Raji (cell line): ENCODE results near the gene TSPAN5.

Source experiments
- POLR2A ChIP-seq: IDR thresholded peaks from 2 replicates; pipeline ENCODE4 v1.6.1; 2011; ENCODE audit warnings: low read depth, low read length, control low read depth; ENCODE audit not compliant: insufficient read depth

The TSPAN5 gene

DNA sequence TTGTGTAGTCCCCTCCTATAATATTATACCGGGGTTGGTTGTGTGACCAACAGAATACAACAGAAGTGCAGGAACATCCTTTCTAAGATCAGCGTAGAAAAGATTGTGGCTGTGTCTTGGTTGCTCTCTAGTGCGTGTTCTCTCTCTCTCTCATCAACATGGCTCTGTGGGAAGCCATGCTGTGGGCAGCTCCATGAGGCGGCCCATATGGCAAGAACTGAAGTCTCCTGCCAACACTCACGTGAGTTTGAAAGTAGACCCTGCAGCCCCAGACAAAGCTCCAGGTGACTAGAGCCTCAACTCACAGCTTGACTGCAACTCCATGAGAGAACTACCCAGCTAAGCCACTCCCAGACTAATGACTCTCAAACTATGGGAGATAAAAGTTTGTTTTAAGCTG, 118.7 kb downstream of the TSPAN5 start:
- TF ChIP-seq POLR2A = no peak

DNA sequence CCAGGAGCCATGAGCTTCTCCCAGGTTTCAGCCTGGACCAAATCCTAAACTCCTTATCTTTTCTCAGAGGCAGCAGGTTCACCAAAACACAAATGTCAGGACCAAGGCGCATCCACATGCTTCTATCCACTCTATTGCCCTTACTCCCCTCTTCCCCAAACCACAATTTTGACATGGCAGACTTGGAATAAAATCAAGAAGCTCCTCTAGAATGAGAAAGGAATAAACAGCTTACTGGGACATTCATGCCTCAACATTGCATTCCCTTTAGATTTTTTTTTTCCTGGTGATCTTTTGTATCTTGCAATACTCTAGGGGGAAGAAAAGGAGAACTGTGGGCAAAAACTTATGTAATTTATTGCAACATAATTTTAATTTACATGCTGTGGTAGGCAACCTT, 119.1 kb downstream of the TSPAN5 start:
- TF ChIP-seq POLR2A = no peak

DNA sequence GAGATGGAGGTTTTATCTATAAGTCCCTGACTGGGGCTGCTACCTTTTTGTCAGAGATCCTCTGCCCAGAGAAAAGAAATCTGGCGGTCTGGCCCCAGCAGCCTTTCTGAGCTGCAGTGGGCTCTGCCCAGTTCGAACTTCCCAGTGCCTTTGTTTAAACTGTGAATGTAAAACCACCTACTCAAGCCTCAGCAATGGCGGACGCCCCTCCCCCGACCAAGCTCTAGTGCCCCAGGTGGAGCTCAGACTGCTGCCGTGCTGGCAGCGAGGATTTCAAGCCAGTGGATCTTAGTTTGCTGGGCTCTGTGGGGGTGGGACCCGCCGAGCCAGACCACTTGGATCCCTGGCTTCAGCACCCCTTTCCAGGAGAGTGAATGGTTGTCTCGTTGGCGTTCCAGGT, 121.8 kb downstream of the TSPAN5 start:
- no peak for TF ChIP-seq POLR2A

DNA sequence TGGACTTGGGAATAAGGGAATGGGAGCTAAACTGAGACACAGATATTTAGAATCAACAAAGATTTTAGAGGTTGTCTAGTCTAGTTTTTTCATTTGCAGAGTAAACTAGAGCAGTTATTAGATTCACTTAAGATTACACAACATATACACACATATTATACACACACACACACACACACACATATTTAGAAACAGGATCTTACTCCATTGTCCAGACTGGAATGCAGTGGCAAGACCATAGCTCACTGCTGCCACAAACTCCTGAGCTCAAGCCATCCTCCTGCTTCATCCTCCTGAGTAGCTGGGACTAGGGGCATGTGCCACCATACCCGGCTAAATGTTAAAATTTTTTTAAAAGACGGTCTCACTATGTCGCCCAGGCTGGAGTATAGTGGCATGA, 127.8 kb downstream of the TSPAN5 start:
- no peak for TF ChIP-seq POLR2A

DNA sequence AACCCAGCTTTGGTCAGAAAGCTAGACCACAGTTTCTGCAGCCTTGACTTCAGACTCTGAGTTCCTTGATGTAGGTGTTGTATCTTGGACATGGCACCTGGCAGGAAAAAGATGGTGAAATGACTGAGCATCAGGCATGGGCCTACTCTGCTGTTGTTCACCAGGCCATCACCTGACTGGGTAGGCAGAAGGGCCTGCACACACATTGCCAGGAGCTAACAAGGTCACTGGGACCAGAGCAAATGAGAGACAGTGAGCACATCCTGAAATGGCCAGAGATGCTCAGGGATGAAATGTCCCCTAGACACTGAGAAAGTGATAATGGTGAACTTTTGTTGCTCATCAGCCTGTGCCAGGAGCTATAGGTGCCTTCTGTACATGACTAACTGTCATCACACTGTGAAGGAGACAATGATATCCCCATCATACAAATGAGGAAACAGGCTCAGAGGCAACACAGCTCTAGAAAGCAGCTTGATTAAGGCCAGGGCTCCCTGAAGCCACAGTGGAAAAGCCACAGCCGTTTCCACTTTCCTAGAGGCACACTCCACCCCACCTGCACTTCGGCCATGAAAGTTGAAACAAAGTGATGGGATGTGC, 128.3 kb downstream of the TSPAN5 start:
- TF ChIP-seq POLR2A = no peak

DNA sequence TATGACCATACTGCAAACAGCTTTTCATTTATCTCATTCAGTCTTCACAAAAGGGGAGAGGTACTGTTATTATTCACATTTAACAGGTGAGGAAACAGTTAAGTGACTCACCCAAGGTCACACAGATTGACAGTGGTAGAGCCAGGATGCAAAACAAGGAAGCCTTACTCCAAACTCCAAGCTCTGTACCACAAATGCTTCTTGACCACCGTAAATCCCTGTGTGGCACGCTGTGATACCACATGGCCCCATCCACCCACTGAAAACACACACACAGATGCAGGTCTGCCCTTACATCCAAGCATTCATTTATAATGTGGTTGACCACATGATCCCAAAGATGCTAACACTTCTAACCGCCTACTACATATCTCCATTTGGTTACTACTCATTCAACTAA, 129.5 kb downstream of the TSPAN5 start:
- no peak for TF ChIP-seq POLR2A

DNA sequence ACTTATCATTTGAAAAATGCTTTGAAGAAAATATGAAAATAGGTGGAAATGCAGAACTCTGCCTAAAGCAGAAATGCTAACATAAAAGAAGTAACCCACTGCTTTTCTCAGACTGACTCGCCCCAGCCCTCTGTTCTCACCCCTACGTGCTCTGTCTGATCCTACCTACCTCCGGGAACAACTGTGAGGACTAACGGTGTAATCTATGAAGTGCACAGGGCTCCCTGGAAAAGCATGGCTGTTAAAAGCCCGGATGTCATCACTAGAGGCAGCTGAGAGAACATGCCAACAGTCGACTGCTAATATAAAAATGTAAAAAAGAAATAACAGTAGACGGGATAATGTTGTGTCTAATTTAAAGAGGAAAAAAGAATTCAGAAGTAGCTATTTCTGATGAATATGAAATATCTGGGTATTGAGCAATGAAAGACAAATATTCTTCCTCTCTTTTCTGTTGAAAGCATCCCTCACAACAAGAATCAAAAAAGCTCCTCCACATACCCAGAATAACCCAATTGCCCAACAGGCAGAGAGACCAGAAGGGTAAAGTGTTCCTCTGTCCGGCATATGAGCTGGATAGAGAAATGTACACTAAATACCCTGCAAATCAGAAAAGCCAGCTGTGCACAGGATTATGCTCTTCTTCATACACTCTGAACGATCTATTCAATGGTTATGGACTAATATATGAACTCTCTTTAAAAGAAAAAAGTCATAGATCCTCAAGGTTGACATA, 130.7 kb downstream of the TSPAN5 start:
- TF ChIP-seq POLR2A = no peak

DNA sequence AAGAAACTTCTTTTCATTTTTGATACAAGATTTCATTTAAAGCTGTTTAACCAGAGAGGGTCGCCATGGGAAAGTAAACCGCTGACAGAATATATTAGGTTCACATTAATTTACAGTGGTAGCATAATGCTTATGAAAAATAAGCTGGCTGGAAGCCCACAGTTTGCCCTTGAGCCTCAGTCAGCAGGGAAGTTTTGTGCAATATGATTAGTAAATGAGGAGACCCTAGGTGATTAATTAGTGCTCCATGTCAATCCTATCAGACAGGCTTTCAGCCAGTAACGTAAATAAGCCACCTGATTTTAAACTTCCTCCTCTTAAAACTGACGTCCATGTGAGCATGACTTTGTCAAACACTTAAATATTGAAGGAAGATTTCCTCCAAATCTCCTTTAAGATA, 134.2 kb downstream of the TSPAN5 start:
- TF ChIP-seq POLR2A = no peak

DNA sequence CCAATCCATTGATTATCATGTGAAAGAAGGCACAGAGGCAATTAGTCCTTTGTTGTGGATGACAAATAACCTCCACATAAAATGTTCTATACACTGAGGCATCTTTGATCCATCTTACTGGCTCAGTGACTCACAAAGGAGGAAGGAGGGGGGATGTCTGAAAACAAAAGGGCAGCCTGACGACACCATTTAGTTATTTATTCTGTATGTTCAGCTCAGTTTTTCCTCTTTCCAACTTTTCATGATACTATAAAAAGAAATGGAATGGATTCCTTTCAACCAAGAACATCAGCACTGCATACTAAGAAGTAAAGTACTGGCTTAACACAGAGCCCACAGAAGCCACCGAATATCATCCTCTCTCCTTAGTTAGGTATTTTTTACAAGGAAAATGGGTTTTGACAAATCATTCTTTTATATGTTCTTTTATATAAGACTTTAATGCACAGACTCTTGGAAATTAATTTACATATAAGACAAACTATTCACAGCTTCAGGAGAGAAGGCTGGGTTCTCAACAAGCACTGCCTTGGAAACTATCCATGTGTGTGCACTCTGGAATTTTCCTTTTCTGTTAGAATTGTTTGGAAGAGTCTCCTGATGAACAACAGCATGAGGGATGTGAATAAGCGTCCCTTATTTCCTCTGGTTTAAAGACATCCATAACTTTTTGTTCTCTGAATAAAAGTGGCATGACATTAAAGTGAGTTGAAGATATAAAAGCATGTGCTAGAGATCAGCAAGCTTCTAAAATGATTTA, 135.6 kb downstream of the TSPAN5 start:
- TF ChIP-seq POLR2A = no peak

DNA sequence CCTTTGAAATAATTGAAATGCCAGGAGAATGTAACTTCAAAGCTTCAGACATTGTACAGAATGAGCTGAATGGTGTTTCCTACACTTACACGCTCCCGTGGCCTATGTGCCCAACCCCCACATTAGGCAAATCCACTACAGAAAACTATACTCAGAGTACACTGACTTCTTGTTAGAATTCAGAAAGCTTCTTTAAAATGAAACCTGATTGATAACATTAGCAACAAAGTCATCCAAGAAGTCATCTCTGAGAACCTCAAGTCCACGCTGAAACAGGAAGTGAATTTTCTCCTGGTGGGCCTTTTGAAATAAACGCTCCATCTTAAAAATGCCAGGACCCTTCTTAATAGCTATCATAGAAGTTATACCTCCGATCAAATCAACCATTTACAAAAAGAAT, 136.3 kb downstream of the TSPAN5 start:
- TF ChIP-seq POLR2A = no peak

DNA sequence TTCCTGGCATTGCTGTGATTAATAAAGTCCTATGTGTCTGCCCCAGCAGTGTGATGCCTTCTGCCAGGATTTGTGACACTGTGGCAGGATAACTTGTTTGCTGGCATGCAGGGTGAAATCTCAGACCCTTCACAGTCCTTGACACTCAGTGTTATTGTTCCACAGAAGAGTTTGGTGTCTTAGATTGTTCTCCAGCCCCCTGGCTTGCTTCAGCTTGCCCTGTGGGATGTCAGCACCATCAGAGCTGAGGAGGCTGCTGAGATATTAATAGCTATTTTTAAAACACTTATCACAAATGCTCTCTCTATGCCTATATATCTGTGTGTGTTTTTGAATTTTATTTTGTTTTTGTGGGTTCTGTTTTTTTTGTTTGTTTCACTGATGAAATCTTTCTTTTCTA, 136.9 kb downstream of the TSPAN5 start:
- no peak for TF ChIP-seq POLR2A

DNA sequence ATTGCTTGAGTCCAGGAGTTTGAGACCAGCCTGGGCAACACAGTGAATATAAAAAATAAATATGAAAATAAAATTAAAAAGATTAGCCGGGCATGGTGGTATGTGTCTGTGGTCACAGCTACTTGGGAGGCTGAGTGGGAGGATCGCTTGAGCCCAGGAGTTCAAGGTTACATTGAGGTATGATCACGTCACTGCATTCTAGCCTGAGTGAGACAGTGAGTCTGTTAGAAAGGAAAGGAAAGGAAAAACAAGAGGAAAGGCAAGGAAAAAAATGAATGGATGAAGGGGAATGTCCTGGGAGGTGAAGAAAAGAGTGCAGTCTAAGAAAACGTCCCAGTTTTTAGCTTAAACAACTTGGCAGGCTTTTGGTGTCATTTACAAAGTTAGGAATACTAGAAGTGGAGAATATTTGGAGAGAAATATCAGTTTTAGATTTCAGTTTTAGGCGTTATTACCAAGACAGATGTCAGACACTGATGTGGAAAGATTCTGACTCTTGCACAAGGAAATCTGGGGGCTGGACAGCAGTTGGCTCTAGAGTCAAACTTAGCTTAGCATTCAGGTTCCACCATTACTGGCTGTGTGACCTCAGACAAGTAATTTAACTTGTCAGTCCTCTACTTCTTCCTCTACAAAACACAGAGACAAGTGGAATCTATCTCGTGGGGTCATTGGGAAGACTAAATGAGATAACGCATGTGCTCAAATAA, 139.0 kb downstream of the TSPAN5 start:
- TF ChIP-seq POLR2A = no peak

DNA sequence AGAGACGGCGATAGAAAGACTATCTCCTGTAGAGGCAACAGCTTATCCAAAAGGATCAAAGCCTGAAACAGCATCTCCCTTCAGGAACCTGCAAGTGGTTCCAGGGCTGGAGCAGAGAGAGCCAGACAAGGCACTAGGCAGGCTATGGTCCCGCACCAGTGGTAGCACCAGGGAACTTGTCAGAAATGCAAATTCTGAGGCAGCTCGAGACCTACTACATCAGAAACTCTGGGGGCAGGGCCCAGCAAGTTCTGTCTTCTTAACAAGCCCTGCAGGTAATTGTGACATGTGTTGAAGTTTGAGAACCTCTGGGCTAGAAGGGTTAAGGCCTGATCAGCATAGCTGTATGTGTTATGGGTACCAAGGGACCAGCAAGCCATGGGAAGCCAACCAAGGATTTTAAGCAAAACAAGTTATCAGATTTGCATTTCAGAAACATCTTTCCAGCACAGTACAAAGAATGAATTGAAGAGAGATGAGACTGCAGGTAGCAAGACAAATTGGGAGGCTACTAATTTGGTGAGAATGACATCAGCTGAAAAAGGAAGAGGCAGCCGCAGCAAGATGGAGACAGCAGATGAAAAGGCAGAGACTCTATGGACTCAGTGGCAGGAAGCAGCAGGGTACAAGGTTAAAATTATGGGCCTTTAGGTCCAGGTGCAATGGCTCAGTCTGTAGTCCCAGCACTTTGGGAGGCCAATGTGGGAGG, 139.7 kb downstream of the TSPAN5 start:
- no peak for TF ChIP-seq POLR2A

DNA sequence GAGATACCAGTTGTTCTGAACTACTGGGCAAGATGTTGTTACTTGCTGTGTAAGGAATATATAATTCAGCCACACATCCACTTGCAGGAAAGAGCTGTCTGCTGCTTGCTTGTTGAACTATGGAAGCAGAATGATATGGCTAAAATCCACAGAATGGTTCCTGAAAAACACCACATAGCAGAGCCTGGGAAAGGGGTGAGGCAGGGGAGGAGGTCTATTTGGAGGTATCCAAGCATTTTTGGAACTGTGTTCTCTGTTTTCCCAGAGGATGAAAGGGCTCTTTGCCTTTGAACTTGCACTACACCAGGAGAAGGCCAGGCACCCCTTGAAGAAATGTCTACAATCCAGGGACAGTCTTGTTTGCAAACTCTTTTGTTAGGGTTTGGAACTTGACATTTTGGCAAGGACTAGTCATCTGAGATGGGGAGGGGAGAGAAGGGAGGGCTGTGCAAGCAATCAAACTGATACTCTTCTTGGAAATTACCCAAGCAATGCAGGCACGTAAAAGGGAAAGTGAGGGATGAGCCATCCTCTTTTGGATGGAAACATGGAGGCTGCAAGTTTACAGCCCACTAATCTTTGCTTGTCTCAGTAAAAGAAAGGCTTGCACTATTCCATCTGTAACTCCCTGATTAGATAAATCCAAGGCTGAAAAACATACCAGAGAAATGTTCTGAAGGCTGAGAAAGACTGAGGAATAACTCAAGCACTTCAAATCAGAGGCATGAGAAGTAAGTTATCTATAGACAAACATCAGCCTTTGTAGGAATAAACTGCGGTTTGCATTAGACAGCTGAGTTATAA, 141.0 kb downstream of the TSPAN5 start:
- TF ChIP-seq POLR2A = no peak
